GM12874 (cell line): ENCODE results near the gene TMEM151B.

Experiments
- TF ChIP-seq, protein P1 (sequence below): IDR thresholded peaks from 2 replicates; pipeline ENCODE4 v1.5.1; 2011; ENCODE audit warnings: low read depth, mild to moderate bottlenecking, control low read depth, low read length, moderate library complexity; ENCODE audit not compliant: insufficient read depth

The TMEM151B gene

DNA sequence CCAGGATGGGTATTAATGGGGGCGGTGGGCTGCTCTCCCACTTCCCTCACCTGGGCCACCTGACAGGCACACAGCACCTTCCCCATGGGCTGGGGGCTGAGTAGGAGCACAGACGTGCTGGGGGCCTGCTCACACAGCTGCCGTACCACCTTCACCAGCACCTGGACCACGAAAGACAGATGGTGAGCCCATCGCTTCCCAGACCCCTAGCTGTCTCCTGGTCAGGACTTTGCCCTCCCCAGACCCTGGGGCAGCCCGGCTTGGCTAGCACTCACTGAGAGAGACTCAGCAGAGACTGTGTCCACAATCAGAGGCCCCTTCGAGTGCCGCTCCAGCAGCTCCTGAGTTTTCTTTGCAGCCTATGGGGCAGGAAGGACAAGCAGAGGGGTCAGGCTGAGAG, 30.9 kb downstream of the TMEM151B start:
- TF ChIP-seq, protein P1, sequence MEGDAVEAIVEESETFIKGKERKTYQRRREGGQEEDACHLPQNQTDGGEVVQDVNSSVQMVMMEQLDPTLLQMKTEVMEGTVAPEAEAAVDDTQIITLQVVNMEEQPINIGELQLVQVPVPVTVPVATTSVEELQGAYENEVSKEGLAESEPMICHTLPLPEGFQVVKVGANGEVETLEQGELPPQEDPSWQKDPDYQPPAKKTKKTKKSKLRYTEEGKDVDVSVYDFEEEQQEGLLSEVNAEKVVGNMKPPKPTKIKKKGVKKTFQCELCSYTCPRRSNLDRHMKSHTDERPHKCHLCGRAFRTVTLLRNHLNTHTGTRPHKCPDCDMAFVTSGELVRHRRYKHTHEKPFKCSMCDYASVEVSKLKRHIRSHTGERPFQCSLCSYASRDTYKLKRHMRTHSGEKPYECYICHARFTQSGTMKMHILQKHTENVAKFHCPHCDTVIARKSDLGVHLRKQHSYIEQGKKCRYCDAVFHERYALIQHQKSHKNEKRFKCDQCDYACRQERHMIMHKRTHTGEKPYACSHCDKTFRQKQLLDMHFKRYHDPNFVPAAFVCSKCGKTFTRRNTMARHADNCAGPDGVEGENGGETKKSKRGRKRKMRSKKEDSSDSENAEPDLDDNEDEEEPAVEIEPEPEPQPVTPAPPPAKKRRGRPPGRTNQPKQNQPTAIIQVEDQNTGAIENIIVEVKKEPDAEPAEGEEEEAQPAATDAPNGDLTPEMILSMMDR = no peak

DNA sequence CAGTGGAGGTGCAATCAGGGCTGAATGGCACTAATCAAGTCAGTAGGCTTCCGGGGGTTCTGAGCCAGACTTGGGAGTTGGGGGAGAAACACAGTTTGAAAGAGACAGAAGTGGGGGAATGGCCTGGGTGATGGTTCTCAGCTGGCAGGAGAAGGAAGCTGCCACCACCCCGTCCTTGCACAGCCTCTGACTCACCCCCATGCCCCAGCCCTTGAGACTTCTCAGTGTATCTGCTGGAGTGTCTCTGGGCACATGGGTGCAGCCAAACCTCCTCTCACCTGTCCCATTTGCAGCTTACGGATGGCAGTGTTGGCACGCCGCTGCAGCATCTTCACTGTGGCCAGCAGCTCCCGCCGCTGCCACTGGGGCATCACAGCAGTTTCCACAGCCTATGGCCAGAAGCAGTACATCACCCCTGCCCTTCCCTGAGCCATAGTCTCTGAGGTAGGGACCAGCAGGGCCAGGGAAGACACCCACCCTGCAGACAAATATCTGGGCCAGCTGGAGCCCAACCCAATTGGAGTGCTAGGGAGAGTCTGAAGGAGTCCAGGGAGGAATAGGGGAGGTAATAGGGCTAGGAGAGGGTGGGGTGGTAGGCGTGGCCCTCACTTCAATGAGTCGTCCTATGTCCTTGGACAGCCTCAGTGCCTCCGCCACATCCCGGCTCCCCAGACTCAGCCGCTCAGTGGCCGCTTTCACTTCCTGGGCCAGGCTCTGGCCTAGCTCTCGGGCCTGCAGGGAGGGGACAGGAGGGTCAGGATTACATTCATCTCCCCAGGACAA, 31.7 kb downstream of the TMEM151B start:
- TF ChIP-seq, protein P1 = no peak

DNA sequence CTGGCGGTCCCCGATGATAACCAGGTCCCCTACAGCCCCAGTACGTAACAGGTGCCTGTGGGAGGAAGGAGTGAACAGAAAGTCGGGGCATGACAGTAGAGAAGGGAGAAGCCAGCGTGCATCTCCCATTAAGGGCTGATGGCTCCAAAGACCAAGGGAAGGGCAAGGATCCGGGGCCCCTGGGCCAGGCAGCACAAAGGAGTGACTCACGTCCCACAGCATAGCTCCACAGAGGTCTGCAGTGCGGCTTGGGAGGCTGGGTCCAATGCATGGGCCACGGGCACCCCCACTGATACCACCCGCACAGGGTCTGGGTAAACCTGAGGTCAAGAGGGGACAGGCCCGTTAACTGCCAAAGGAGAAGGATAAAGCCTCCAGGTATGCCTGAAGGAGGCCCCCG, 32.6 kb downstream of the TMEM151B start:
- TF ChIP-seq, protein P1 = no peak

DNA sequence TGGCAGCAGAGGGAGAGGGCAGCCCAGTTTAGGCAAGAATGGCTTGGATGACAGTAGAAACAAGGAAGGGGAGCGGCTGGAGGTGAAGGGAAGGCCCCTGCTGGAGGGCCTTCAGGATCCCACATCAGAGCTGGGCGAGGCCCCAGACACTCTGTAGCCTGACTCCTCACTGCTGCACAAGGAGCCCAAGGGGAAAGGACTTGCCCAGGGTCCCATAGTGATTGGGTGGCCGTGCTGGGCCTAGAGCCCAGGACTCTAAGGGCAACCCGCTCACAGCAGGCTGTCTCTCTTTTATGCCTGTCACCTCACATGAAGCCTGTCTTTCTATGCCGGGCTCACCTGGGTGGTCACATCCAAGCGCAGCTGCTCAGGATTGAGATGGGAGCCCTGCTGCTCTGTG, 33.6 kb downstream of the TMEM151B start:
- TF ChIP-seq, protein P1 = no peak

DNA sequence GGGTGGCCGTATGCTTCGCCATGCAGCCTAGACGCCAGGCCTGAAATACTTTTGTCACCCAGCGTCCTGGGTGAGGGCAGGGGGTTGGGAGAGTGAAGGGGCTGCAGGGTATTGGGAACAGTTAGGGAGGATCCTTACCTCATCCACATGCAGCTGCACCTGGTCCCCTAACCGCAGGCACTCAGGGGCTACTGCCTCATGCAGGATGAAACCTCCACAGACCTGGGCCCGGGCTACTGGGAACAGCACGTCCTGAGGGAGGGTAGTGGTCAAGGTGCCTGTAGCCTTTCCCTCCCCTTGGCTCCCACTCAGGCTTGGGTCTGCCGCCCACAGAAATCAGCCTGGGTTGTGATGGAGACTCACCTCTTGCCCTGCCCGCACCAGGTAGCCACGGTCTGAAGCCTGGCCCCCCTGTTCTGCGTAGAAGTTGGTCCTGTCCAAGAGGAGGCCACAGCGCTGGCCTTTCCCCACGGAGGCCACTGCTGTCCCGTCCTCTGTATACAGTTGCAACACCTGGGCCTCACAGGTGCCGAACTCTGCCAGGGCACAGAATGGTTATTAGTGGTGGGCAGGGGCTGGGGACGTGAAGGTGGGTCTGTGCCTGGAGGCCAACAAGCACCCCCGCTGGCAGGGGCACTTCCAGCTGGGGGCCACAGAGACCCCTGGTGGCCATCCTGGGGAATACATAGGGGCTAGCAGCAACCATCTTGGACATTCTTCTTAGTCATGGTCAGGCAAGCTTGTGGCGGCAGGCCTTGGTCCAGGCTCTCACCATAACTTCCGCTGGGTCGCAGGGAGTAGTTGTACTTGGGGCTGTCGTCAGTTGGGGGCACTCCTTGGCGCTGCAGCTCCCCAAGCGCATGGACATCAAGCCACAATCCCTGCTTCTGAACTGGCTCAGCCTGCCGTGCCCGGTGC, 34.3 kb downstream of the TMEM151B start:
- TF ChIP-seq, protein P1 = peak; percentile 86

DNA sequence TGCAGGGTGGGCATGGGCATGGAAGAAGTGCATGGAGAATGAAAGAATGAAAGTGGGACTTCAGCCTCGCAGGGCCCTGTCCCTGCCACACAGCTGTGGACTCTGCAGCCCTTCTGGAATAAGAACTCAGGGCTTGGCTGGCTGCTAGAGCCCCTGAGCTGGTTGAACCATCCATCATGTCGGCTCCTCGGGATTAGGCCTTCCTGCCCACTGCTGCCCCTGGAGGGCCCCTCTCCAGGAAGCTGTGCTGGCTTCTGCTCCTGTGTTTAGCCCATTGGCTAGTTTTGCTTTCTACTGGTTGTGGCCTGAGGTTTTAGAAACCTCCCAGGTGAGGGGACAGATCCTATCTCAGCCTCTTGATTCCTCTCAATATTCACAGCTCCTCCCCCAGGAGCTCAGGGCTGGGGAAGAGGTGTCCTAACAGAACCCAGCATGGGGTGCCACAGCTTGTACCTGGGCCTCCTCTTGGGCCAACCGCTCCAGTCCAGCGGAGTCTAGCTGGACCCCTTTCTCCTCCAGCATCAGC, 35.0 kb downstream of the TMEM151B start:
- TF ChIP-seq, protein P1 = no peak

DNA sequence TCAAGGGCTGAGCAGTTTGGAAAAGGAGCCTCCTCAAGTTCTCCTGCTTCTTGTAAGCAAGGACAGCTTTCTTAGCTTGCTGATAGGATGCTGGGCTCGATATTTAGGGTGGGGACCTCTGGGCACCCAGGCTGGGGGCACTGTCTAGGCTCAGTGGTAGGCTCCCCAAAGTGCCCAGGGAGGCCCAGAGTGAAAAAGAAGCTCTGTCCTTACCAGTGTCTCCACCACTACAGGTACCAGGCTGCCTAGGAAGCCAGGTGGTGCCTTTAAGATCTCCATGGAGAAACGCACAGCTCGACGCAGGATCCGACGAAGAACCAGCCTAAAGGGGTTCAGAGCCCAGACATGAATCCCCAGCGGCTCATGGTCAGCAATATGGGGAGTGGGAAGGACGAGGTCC, 36.5 kb downstream of the TMEM151B start:
- TF ChIP-seq, protein P1 = no peak
